BLaER1 treated with 17β-estradiol and CSF1 and Interleukin-3, amounts not matched to agents 10 nM and 100 nM (cell line): ENCODE results near the gene SLC35A2.
"Not testable (repeated sequence)": the region's sequence is repeated elsewhere in the genome, so short reads cannot be mapped to it uniquely, and the experiment has no call there.

Experiments used
- H3K27ac ChIP-seq, 11 experiments: shearing (Covaris generic); formaldehyde crosslinking; 2 replicates each; pipeline ENCODE4 v1.8.1; 2022
- H3K27me3 ChIP-seq, 11 experiments: shearing (Covaris generic); formaldehyde crosslinking; 2 replicates each; pipeline ENCODE4 v1.8.1; 2022
- H3K36me3 ChIP-seq, 11 experiments: shearing (Covaris generic); formaldehyde crosslinking; 2 replicates each; pipeline ENCODE4 v1.8.1; 2022
- H3K4me1 ChIP-seq, 10 experiments: shearing (Covaris generic); formaldehyde crosslinking; 2 replicates each; pipeline ENCODE4 v1.8.1; 2022
- H3K4me2 ChIP-seq, 11 experiments: shearing (Covaris generic); formaldehyde crosslinking; 2 replicates each; pipeline ENCODE4 v1.8.1; 2022
- H3K4me3 ChIP-seq, 10 experiments: shearing (Covaris generic); formaldehyde crosslinking; 2 replicates each; pipeline ENCODE4 v1.8.1; 2022
- H3K9ac ChIP-seq, 11 experiments: shearing (Covaris generic); formaldehyde crosslinking; 2 replicates each; pipeline ENCODE4 v1.8.1; 2022
- H3K9me3 ChIP-seq, 11 experiments: shearing (Covaris generic); formaldehyde crosslinking; replicated peaks in 1 of 11; 2 replicates each; pipeline ENCODE4 v1.8.1; 2022
- H4K20me1 ChIP-seq, 11 experiments: shearing (Covaris generic); formaldehyde crosslinking; 2 replicates each; pipeline ENCODE4 v1.8.1; 2022
- Cebpa-rat ChIP-seq, 11 experiments: shearing (Covaris generic); IDR thresholded peaks; 2 replicates each; pipeline ENCODE4 v1.8.1; 2022

The SLC35A2 gene

DNA sequence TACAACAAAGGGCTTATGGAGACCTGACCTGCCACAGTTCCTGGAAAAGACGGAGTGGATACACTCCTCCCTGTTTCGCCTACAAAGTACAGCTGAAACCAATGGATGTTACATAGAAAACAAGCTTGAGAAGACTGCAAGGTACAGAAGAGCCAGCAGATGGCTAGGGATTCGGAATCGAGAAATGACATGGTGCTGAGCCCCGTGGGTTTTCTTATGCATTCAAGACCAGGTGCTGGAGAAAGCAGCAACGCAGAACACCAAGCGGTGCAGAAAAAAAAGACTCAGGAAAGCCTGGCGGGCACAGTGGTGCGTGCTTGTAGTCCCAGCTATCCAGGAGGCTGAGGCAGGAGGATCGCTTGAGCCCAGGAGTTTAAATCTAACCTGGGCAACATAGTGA is 27.7 kb downstream of the SLC35A2 start:
- H3K27ac ChIP-seq = no peak overlapping the region
- H3K27me3 ChIP-seq = peaks cover 0 to 57% (median 39%) of the 10 kb centered on the region in 11 experiments; a peak in 15 of 22 replicates
- no peaks in the 10 kb centered on the region for H4K20me1 ChIP-seq
- H3K9me3 ChIP-seq = no peaks in the 10 kb centered on the region
- no peaks in the 10 kb centered on the region for H3K4me1 ChIP-seq
- H3K9ac ChIP-seq = no peak overlapping the region
- TF ChIP-seq Cebpa-rat (IDR thresholded peaks at IDR 0.05) = no peak
- no peaks in the 10 kb centered on the region for H3K36me3 ChIP-seq
- no peak overlapping the region for H3K4me2 ChIP-seq
- no peak overlapping the region for H3K4me3 ChIP-seq

DNA sequence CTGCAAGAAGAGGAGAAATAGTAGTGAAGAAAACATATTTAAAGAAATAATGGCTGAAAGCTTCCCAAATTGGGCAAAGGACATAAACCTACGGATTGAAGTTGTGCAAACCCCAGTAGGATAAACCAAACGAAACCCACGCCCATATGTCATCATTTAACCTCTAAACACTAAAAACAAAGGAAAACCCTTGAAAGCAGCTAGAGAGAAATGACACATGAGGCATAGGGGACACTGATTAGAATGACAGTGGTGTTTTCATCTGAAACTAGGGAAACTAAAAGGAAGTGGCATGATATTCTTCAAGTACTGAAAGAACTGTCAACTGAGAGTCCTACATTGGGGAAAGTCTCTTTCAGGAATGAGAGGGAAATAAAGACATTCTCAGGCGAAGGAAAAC is 34.5 kb downstream of the SLC35A2 start:
- H4K20me1 ChIP-seq, H3K36me3 ChIP-seq, H3K9me3 ChIP-seq, H3K27ac ChIP-seq, H3K4me1 ChIP-seq, H3K9ac ChIP-seq, H3K4me3 ChIP-seq: not testable (repeated sequence)
- Histone ChIP-seq H3K27me3 (peaks cover 0 to 49% (median 38%) of the 10 kb centered on the region in 11 experiments; a peak in 18 of 22 replicates), H3K4me2 (0 out of 22 replicates have a peak overlapping the region, but pooled peaks of 1 of the 11 experiments have one; percentile 42)

DNA sequence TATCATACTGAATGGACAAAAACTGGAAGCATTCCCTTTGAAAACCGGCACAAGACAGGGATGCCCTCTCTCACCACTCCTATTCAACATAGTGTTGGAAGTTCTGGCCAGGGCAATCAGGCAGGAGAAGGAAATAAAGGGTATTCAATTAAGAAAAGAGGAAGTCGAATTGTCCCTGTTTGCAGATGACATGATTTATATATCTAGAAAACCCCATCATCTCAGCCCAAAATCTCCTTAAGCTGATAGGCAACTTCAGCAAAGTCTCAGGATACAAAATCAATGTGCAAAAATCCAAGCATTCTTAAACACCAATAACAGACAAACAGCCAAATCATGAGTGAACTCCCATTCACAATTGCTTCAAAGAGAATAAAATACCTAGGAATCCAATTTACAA is 39.4 kb downstream of the SLC35A2 start:
- H4K20me1 ChIP-seq, H3K27ac ChIP-seq, H3K4me3 ChIP-seq, H3K9me3 ChIP-seq, H3K9ac ChIP-seq, H3K36me3 ChIP-seq, H3K4me2 ChIP-seq, H3K4me1 ChIP-seq: not testable (repeated sequence)
- H3K27me3 ChIP-seq = peaks cover 0 to 46% (median 29%) of the 10 kb centered on the region in 11 experiments; a peak in 16 of 22 replicates

DNA sequence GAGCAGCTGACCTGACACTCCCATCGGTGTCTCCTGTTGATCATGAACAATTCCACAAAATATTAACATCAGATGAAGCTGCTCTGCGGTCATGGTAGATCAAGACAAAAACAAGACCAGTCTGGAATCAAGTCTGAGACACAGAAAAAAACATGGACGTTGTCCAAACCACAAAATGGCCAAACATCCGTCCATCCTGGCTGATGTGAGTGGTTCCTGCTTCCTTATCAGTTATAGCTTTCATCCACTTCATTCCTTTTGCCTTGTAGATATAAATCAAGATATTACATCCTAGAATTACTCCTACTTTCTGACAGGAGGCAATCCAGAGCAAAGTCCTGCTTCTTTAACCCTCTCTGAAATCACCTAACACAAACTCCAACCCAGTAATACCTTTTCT is 47.2 kb downstream of the SLC35A2 start:
- H3K4me3 ChIP-seq = no peak overlapping the region
- no peaks in the 10 kb centered on the region for H4K20me1 ChIP-seq
- no peaks in the 10 kb centered on the region for H3K36me3 ChIP-seq
- TF ChIP-seq Cebpa-rat (IDR thresholded peaks at IDR 0.05) = no peak
- H3K27ac ChIP-seq = no peak overlapping the region
- peaks cover 0 to 11% (median 5%) of the 10 kb centered on the region in 10 experiments; a peak in 5 of 20 replicates for H3K4me1 ChIP-seq
- no peak overlapping the region for H3K9ac ChIP-seq
- peaks cover 0 to 14% (median 0%) of the 10 kb centered on the region in 11 experiments; a peak in 3 of 22 replicates for H3K9me3 ChIP-seq
- peaks cover 20 to 79% (median 54%) of the 10 kb centered on the region in 11 experiments; a peak in 20 of 22 replicates for H3K27me3 ChIP-seq
- 0 out of 22 replicates have a peak overlapping the region, but pooled peaks of 1 of the 11 experiments have one; percentile 6 for H3K4me2 ChIP-seq

DNA sequence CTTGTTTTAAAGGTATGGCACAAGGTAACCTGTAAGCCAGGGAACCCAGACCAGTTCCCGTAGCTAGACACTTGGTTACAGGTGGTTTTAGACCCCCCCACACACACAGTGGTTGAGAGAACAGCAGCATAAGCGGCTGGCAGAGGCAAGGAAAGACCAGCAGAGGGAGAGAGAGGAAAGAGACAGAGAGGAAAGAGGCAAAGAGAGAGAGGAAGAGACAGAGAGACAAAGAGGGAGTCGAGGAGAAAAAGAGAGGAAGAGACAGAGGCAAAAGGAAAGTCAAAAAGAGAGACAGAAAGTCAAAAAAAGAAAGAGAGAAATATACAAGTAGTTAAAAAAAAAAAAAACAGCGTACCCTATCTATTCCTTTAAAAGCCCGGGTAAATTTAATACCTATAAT is 56.5 kb downstream of the SLC35A2 start:
- Histone ChIP-seq H4K20me1 (no peaks in the 10 kb centered on the region), H3K27me3 (peaks cover 6 to 84% (median 48%) of the 10 kb centered on the region in 11 experiments; a peak in 17 of 22 replicates), H3K36me3 (no peaks in the 10 kb centered on the region), H3K4me2 (no peak overlapping the region), H3K4me3 (no peak overlapping the region), H3K27ac (no peak overlapping the region), H3K9ac (no peak overlapping the region), H3K9me3 (peaks cover 3 to 35% (median 24%) of the 10 kb centered on the region in 11 experiments; a peak in 18 of 22 replicates), H3K4me1 (no peaks in the 10 kb centered on the region)
- no peak for TF ChIP-seq Cebpa-rat (IDR thresholded peaks at IDR 0.05)

DNA sequence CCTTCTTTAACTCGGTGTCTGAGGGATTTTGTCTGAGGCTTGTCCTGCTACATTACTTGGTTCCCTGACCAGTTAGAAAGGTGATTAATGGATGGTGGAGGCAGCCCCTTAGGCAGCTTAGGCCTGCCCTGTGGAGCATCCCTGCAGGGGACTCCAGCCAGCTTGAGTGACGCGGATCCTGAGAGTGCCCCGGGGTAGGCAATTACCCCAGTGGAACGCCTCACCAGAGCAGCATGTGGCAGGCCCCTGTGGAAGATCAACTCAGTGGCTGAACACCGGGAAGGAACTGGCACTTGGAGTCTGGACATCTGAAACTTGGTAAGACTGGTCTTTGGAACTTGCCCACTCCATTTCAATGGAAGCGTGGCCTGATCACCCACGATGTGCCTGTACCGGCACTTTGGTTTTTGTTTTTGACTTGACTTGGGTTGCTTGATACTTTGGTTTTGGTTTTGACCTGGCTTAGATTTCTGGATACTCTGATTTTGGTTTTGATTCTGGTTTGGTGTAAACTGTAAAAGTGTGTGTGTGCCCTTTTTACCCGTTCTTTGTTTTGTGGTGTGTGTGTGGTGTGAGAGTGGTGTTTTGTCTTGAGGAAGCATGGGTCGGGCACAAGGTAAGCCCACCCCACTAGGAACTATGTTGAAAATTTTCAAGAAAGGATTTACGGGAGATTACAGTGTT is 57.2 kb downstream of the SLC35A2 start:
- Histone ChIP-seq H3K27me3 (peaks cover 7 to 82% (median 48%) of the 10 kb centered on the region in 11 experiments; a peak in 17 of 22 replicates), H3K9me3 (peaks cover 3 to 35% (median 24%) of the 10 kb centered on the region in 11 experiments; a peak in 18 of 22 replicates)
- not testable (repeated sequence) for H3K36me3 ChIP-seq, H3K4me3 ChIP-seq, H3K27ac ChIP-seq, H3K4me1 ChIP-seq, H4K20me1 ChIP-seq, H3K9ac ChIP-seq, H3K4me2 ChIP-seq

DNA sequence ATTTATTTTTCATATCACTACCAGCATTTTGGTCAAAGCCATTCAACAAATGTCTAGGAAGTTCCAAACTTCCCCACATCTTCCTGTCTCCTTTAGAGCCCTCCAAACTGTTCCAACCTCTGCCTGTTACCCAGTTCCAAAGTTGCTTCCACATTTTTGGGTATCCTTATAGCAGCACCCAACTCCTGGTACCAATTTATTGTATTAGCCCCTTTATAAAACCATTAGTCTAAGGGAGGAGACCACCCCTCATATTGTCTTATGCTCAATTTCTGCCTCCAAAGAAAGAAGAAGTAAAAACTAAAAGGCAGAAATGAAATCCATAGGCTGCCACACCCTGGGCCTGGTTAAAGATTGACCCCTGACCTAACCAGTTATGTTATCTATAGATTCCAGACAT is 58.0 kb downstream of the SLC35A2 start:
- H3K4me1 ChIP-seq, H3K4me3 ChIP-seq, H3K4me2 ChIP-seq, H4K20me1 ChIP-seq, H3K9ac ChIP-seq, H3K36me3 ChIP-seq, H3K27ac ChIP-seq: not testable (repeated sequence)
- Histone ChIP-seq H3K9me3 (peaks cover 3 to 35% (median 24%) of the 10 kb centered on the region in 11 experiments; a peak in 18 of 22 replicates), H3K27me3 (peaks cover 7 to 79% (median 44%) of the 10 kb centered on the region in 11 experiments; a peak in 17 of 22 replicates)
